NOMO-1 treated with dmso at 0.1 percent for 144 hours (cell line): ENCODE measurements around the gene TSC22D3.
A peak's percentile ranks its signal among the peaks of the same experiment; 100 is the strongest.

Experiments
- DNase-seq: peaks from one replicate; lab custom pipeline; 2025; ENCODE audit not compliant: unreplicated experiment; lab: John Stamatoyannopoulos, UW

Gene TSC22D3

DNA sequence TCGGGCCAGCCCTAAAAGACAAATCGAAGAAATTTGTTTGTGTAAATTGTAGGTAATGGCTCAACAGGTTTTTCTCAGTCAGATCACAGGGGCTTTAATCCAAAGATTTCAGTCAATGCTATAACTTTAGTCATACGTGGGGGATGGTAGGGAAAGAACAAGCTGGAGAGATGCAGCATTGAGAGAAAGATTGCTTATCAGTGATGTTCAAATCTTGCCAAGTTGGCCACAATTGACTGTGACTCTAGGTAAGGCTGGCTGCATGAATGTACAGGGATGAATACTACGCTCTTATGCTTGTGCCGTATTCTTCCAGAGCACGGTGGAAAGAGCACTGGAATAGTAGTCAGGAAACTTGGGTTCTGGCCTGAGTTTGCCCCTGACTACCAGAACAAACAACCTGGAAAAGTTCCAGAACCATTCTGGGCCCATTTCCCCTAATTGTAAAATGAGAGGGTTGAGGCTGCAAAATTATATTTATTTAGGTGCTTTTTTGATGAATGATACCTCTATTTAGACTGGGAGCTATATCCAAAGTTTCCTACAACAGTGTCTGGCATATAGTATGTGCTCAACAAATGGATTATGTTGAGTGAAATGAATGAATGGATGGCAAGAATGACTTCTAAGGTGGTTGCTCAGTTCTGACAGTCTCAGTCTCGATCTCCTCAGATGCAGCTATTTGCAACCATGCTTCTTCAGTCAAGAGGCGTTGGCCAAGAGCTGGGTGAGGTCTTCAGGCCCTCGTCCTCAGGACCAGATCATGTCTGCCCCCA lies 44.4 kb downstream of the TSC22D3 start:
- DNase-seq = no peak

DNA sequence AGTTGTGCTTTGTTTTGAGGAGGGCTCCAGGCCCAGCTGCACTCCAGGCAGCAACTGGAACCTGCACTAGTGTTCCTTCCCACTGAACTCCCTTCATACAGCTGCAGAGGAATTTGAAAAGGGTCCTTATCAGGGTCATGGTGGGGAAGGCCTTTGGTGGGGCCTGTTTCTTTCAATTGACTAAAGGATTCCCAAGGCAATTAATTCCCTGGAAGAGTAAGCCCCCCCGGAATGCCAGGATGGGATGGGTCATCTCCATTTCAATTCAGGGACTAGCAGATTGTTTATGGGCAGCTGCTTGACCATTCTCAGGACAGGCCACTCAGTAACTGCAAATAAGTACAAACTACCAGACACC lies 45.3 kb downstream of the TSC22D3 start:
- no peak for DNase-seq

DNA sequence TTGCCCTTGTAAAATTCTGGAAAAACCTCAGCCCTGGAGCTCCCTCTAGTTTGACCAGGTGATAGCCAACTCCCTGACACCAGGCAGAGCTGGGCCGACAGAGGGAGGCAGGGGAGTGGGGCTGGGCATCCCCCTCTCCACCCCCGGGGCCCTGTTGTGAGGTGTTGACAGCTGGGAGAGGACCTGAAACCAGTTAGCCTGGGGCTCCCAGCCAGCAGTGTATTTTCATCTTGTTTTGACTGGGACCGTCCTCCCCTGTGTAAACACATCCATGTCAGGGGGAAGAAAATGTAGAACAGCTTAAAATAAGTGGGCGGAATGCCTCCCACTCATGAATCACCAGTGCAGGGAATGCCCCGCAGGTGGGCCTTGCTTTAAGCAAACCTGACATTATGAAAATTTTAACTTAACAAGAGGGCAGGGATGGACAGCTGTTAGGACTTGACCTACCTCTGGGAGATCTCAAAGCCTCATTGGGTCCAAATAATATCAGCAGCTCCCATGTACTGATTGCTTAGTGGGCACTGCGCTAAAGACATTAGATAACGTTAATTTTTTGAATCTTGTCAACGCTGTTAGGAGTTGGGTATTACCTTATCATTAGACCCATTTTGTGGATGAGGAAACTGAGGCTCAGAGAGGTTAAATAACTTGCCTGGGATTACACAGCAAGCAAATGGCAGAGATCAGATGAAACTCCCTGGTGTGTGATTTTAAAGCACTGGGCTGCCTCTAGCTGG lies 45.9 kb downstream of the TSC22D3 start:
- DNase-seq = no peak

DNA sequence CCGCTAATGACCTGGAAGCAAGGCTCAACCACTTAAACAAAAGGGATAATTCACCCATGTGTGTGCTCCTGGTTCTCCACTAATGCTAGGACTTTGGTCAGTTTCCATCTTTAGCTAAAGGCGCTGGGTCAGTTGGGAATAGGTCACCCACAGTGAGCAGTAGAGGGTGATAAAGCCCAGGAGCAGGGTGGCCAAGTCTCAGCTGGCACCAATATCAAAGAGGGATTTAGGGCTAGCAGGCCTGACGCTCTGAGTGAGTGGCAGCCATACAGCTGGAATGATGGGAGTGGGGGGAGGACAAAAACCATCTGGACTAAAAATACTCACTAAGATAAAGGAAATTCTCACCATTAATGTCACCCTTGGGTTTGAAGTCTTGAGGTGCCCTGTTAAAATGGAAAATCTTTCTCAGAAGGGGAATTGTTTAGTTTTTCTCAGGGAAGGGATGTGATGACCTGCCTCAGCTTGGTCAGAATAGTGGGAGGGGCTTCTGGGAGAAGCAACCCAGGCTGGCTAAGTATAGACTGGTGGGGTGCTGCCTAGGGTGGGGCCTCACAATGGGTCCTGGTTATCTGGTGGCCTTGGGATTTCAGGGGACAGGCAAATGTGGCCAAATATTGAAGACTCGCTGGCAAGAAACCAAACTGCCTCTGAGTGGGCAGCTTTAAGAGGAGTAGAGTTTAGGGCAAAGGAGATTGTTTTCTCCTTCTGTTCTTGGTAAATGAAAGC lies 47.1 kb downstream of the TSC22D3 start:
- no peak for DNase-seq

DNA sequence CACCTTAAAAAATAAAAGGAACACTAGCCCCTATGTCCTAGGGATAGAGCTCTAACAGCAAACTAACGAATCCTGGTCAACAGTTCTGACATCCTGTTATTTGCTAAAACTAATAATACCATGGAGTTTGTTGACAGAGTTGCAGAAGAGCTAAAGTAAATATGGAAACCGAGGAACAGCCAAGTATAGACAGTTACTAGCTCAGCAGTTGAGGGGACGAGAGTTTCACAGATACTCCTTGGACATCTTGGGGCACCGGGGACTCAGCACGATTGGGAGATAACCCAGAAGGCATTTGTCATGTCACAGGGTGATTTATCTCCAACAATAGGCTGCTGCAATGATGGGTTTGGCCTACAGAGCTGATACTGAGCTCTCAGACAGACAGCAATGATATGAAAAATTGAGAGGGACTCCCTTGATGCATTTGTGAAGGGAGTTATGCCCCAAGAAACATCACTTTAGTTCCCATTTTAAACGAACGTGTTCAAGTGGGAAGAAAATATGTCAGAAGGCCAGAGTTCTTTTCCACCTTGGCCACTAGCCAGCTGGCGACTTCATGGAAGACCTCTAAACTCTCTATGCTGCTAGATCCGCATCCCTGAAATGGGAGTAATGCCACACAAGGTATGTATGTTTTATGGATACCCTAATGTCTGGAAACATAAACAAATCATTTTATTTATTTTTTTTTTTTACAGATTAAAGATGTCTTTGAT lies 48.6 kb downstream of the TSC22D3 start:
- no peak for DNase-seq

DNA sequence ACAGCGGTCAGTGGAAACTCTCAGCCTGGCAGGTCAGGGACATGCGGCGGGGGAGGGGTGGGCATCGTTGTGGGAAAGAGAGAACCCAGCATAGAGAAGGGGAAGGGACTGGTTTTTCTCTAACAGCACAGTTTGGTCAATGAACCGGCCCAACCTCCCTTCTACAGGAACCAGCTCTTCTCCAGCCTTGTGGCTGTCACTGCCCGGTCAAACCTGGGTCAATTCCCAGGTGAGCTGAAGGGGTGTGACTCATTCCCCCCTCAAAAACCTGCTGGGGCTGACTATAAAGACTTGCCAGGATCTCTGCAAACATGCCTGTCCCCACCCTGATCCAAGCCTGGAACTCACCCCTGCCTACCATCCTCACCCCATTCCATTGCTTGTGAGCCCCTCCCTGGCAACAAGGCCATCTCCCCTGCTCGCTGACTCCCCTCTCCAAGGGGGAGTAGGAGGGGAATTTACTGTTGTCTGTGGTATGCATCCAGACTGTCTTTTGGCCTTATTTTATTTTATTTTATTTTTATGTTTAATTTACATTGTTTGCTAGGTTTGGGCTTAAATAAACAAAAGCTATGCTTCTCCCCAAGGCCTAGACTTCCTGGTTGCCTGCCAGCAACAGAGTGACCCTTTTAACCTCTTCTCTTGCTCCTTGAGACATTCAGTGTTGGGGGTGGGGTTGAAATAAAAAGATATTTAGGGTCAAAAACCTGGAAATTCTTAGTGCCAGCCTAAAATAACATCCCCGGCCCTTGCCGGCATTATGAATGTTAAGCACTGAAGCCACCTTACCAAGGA lies 49.6 kb downstream of the TSC22D3 start:
- DNase-seq = no peak

DNA sequence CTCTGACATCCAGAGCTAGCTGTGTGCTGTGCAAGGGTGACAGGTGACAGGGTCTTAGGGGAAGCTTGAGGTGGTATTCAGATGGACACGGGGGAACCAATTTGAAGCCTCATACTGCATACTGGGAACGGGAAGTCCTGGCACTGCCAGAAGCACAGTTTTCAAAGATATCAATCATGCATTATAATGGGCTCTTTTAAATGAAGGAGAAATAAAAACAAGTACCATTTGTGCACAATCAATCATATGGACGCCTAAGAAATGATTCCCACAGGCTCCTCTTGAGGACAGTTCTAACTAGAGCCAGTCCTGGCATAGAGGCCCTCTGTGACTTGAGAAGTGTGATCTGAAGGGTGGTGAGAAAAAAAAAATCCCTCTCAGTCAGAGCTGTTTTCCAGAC lies 50.9 kb downstream of the TSC22D3 start:
- no peak for DNase-seq

DNA sequence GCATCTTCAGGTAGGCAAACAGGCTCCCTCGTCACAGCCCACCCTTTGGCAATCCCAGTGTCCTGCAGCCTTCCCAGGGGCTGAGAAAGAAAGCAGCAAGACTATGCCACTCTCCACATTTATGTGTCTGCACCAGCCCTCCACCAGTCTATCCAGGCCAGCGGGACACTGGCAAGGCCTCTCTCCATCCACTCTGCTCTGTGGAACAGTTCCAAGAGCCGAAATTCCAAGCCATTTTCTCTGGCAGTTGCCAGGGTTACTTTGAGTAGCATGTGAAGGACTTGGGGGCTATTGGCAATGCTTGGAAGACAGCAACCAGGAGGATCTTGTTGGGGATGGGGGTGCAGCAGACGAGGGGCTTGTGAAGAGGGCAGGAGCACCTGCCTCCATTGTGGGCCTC lies 52.1 kb downstream of the TSC22D3 start:
- DNase-seq = no peak

DNA sequence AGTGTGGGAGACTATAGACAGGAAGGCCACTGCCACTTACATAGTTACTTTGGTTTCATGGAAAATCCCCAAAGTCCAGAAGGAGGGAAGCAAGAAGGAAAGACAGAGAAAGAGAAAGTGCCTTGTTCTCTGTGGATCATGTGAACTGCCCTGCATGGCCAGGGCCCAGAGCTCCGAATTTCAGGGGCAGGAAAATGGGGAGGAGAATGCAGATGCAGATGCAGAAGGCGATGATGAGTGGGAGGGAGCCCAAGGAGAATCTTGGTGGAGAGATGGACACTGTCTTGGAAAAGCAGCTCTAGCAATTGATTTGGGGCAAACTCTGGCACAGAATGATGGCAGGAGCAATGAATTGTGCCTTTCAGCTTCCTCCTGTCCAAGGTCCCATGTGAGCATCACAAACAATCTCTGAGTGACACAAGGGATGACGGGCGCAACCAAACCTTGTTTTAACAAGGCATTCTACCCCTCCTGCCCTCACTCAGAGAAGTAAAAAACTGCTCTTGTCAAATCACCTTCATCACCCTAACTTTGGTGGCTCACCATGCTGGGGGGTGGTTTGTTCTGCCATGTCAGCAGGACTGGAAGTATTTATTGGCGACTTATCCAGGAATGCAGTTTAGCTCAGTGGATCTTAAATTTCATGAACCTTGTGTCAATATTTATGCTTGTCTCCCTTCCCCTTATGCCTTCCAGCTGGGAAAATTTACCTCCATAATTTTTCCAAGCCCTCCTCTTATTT lies 53.5 kb downstream of the TSC22D3 start:
- no peak for DNase-seq

DNA sequence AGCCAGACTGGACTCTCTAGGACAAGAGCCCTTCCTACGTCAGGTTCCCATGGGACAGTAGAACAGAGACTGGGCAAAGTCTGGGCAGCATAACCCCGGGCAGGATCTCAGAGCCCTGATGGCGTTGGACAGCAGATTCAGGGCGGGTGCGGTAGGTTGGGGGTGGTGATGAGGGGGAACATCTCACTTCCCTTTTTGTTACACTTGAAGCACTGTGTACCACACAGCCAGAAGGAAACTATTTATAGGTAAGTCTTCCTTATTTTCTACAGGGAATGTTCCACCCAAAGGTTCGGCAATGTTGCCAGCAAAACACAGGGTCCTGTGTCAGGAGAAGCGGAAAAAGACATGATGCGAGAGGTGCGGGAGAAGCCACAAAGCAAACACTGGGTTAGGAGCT lies 54.3 kb downstream of the TSC22D3 start:
- peak; percentile 37 for DNase-seq

DNA sequence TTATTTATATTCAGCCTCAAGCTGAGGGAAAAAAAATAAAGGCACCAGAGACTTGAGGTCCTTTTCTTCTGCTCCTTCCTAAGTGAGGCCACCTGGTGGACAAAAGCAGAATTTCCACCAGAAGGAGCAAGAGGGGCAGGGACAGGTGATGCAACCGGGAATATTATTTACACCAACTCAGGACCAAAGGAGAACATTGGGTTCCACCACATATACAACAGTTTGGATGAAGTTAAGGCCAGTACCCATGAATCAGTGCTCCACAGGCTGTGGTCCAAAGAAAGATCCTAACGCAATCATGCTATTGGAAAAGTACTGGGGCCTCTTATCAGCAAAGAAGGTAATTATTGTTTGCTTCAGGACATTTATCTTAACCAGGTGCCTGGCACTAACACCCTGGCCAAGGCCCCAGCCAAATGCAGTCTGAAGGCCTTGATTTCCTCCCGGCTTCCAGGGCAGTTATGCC lies 57.4 kb downstream of the TSC22D3 start:
- DNase-seq = no peak

DNA sequence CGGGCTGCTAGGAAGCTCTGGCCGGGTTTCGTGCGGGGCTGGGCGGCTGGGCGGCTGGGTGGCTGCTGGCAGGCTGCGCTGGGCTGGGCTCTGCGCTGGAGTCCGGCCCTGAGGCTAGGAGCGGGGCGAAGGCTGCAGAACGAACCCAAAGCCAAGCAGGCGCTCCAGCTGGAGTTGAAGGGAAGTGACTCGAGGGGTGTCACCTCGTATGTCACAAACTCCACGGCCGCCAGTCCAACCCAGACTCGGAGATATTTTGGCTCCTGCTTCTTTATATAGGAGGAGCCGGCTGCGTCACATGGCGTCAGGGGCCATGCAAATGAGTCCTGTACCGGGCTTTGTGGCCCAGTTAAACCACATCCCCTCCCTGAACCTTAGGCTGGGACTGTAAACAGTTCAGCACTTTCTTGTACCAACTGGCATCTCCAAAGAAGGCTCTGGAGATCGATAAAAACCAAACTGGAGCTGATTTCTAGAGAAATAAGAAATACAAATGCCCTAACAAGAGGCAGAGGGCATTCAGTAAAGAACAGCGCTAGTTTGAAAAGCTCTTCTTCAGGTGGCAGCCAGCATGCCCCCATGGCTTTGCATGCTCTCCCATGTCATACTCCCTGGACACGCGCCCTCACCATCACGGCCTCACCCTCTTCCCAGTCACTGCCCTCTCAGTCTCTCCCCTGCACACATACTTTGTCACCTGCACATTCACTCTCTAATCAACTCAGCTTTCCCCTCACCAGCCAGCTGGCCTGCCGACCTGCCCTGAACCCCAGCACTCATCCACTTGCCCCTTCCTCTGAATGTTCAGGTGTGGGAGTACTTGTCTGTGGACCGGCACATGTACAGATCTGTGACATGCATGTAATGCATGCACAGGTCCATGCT lies 58.5 kb downstream of the TSC22D3 start:
- peak; percentile 79 for DNase-seq

DNA sequence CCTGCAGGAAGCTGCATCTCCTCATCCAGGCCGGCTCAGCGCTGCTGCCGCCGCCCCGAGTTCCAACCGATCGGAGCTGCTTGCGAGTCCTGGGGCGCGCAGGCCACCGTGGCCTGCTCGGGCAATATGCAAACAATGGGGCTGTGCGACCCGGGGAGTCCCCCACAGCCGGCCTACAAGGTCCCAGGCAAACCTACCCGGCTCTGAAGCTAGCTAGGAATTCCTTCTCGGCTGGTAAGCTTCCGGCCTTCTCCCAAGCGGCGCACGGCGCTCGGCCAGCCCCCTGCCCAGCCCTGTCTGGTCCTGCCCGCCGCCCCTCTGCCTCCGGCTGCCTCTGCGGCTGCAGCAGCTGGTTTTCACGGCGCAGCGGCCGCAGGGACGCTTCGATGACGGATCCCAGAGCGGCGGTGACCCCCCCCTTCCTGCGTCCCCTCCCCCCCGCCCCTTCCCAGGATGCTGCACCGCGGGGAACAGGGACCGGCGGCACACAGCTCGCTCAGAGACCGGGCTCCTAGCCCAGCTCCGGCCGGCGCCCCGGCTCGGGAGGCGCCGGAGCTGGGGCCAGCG lies 59.4 kb downstream of the TSC22D3 start:
- no peak for DNase-seq

DNA sequence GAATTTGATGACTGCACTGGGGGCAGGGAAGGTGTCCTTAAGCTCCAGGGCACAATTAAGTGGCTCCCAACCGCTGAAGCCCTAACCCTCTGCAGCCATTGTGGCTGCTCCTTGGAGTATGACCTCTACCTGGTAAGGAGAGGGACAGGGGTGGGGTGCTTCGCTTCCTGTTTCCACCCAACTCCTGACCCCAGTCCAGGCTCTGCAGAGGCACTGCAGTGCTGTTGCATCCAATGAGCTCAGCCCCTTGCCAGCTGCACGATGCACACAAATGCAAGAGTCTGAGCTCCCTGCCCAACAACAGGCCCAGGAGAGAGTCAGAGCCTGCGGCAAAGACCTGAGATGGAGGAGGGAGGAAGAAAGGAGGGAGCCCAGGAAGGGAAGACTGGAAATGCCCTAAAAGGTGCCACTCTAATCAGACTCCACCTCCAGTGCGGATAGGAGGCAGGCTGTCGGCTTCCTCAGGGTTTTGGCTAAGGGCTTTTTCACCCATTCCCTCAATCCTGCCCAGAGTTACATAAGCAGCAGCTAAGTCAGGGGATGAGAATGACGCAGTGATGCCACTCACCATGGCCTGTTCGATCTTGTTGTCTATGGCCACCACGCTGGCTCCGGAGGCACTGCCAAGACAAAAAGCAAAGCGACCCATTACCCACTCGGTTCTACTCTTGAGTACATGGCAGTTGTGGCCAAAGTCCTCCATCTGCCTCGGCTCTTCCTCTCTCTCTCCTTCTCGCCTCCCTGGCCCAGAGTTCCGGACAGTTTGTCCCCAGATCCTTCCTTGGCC lies 60.1 kb downstream of the TSC22D3 start:
- DNase-seq = no peak

DNA sequence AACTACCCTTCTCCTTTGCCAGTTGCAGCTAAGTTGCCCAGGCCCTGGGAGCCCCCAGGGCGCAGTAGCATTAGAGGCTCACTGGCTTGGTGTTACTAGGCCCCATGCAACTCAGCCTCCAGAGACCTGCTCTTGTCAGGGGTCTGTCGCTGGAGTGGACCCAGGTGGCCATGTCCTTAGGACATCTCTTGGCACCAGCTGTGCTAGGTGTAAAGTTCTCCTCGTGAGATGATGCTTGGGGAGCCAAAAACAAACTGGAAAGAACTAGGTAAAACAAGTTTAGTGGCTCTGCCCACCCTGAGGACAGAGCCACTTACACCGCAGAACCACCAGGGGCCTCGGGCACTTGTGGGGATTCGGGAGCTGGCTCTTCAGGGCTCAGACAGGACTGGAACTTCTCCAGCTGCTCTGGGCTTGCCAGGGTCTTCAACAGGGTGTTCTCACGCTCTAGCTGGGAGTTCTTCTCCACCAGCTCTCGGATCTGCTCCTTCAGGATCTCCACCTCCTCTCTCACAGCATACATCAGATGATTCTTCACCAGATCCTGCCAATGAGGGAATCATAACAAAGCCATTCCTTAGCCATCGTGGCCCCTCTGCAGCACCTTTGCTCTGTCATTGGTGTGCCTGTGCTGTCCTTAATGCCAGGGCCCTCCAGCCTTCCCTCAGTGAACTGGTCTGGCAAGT lies 61.2 kb downstream of the TSC22D3 start:
- DNase-seq = no peak

DNA sequence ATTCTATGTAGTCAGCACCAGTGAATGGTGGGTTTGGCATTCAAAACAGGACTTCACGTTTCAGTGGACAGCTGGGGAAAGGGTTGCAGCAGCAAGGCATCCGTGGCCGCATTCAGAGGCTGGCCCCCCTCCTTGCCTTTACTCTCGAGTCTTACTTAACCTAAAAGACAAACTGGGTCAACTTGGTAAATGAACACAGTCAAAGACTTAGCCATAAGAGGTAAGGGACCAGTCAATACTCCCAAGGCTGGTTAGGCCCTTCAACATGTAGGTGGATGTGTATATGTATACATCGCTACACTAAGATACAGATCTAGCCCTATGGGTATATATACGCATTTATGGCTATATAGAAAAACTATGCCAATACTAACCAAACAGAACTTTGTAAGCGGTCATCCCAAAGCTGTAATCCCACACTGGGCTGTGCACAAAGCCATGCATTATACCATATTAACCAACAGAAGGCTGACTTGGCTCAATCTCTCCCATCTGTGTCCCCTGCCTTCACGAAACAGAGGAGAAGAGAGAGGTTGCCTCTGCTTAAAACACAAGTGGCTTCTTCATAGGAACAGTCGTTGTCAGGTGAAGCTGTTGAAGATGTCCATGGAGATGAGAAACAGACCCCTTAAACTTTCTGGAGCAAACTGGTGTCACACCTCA lies 61.9 kb downstream of the TSC22D3 start:
- no peak for DNase-seq

DNA sequence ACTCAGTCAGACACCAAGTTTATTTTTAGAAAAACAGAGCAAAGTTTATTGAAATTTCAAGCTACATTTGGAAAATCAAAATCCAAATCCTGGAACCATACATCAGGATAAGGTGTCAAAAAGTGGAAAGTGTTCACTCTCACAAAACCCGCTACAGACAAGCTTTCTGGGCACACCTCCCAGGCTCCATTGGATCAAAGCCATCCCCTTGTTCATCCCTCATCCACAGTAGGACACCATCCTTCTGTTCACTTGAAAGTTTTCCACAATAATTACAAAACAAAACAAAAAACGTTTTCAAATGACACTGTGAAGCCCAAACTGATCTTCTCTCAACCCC lies 62.4 kb downstream of the TSC22D3 start:
- no peak for DNase-seq
